Measurements from ENCODE around the gene WDR1.

- TF ChIP-seq CTCF (IDR thresholded peaks at IDR 0.05; ENCODE audit: low read length) (no peak), EZH2 (IDR thresholded peaks at IDR 0.05; ENCODE audit: borderline replicate concordance, low read length) (no peak)
These were observed 30.0 kb downstream of the WDR1 start for GRCh38 chr4:10086506-10087120.

Data from OCI-LY1 (cell line).